HG03103 (cell line): ENCODE results near the gene EFS.

Experiments
- ATAC-seq: cut with Tn5 transposase; IDR thresholded peaks from one replicate; pipeline ENCODE4 v1.9.1; 2021; ENCODE audit warnings: low read depth; ENCODE audit not compliant: unreplicated experiment

The EFS gene, protein sequence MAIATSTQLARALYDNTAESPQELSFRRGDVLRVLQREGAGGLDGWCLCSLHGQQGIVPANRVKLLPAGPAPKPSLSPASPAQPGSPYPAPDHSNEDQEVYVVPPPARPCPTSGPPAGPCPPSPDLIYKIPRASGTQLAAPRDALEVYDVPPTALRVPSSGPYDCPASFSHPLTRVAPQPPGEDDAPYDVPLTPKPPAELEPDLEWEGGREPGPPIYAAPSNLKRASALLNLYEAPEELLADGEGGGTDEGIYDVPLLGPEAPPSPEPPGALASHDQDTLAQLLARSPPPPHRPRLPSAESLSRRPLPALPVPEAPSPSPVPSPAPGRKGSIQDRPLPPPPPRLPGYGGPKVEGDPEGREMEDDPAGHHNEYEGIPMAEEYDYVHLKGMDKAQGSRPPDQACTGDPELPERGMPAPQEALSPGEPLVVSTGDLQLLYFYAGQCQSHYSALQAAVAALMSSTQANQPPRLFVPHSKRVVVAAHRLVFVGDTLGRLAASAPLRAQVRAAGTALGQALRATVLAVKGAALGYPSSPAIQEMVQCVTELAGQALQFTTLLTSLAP

DNA sequence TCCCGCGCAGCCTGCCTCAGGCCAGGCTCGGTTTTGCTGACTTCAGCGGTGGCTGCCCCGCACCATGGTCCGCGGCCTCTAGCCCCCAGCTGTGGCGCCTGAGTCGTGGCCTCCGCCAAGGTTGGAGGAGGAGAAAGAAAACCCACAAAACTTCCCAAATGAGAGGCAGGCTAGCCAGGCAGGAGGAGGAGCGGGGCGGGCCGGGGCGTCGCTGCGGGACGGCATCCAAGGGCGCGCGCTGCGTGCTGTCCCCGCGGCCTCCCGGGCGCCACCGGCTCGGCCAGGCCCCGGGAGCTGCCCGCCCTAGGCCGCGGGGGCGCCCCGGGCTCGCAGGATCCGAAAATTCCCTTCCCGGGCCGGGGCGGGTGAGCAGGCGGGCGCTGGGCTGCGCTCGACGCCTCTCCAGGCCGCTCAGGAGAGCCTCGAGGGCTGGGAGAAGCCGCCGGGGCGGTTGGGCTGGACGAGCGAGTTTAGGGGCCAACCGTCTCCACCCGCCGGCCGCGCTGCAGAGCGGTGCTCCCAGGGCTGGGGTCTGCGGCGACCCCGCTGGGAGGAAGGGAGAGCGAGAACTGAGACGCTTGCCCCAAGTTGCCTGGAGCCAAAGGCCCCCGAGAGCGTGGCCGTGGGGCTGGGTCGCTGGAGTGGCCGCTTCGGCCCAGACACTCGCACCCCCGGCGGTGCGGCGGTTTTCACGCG lies at the start of gene EFS:
Gene EFS, minus strand, starts transcription at position 137 of the 696 bp plus-strand sequence. CDS start 147 bp downstream, outside the sequence.
- ATAC-seq: no peak

- no peak for ATAC-seq
These were observed 49.3 kb upstream of the EFS start for GRCh38 chr14:23414254-23414653.

GRCh38 chr14:23413681-23414080 lies 48.7 kb upstream of the EFS start:
- no peak for ATAC-seq

DNA sequence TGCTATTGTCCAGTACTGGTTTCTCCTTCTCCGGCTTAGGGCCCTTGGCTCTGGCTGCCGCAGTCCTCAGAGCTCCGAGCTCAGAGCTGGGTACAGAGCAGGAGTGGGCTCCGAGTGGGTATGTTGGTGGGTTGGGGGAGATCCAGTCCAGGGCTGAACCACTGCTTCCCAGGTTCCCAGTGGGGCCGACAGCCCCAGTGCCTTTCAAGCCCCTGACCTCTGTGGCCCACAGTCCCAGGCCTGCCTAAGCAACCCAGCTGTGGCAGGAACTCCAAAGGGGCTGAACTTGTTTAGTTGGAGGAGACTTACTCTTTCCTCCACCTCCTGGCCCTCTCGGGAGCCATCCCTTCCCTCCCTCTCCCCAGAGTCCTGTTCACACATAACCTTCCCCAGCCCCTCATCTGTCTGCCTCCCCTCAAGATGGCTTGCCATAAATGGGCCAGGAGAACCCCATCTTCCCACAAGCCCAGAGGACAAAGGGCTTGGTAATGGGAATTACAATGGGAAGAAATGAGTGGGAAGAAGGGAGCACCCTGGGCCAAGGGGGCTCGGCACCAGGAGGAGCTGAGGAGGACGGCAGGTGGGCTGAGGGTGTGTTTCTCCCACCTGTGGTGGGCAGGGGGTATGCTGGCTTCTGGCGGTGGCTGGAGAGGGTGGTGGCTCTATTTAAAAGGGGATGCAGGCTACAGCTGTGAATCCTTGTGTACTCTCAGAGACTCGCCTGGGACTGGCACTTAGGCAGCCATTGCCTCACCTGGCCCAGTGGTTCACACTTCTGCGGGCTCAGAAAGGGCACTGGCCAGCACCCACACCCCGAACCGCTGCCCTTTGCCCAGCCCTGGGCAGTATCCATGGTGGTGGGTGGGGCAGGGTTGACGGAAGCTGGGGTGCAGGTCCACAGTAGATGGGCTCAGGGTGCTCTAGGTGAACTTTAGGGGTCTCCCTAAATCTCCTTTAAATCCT lies 46.9 kb upstream of the EFS start:
- no peak for ATAC-seq

DNA sequence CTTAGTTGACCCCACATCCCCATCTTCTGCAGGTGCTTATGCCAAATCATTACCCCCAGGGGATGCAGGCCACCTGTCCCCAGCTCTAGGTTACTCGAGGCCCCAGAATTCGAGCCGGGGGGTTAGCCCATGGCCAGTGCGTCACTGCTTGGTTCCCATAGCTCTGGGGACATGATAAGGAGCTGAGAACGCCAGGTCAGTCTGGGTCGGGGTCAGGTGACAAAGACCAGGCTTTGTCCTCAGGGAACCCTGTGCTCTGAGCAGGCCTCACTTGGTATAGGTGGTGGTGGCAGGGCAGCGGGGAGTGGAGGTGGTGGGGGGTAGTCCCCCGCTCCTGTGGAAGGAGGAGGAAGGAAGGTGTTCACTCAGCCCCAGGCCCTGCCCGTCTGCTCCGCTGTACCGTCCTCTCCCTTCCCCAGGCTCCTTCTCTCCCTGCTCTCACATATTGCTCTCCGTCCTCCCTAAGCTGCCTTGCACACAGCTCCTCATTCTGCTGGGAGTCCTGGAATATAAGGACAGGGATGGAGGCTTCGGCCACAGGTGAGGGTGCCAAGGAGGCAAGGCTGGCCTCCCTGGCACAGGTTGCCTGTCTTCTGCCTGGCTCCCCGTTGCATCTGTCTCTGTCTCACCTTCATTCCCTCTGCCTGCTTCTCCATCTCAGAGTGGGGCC lies 45.1 kb upstream of the EFS start:
- no peak for ATAC-seq

DNA sequence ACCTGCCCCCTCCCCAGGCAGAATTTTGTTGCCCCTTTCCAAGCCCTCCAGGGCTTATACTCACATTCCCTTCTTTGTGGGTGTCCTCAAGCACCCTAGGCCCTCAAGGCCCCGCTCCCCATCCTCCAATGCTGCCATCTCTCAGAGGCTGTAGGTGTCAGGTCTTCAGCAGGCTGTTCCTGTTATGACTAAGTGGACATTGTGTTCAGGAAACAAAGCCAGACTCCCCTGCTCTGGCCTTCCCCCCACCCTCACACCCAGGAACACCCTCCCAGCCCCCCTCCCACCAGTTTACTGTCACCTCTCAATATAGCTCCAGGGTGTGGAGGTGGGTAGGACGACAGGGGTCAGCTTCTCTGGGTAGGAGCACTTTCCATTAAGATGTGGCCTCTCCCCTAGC lies 44.5 kb upstream of the EFS start:
- ATAC-seq: no peak

GRCh38 chr14:23408307-23408630 lies 43.3 kb upstream of the EFS start:
- no peak for ATAC-seq

DNA sequence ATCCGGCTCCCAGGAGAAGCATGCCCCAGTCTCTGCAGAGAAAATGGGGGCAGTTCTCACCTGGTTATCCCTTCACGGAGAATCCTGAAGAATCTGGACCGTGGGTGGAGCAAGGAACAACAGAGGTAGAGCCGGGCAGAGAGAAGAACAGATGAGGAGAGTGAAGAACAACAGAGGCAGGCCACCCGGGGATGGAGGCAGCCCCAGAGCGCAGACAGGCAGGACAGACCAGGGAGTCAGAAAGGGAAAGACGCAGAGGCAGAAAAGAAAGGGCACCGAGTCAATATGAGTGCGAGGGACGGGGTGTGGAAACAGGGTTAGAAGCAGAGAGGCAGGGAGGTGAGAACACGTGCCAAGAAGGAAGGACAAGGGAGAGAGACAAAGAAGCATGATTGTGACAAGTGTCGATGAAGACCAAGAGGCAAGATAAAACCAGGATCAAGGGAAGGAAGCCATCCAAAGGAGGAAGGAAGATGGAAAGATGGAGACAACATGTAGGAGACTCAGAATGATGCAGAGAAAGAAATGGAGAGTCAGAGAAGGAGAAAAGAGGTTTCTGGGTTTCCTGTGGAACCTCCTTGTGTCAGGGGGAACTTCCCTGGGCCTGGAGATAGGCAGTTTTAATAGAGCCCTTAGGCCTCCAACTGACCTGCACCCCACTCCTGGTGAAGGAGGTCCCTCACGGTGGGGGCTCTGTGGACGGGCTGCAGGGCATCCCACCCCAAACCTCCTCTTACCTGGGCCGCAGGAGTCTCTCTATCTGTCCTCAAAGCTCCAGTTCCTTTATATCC lies 42.7 kb upstream of the EFS start, which contains the start of gene MYH6:
Gene MYH6, minus strand, starts transcription at position 758 of the 791 bp plus-strand sequence. CDS start 1,050 bp downstream, outside the sequence.
- ATAC-seq: no peak

- ATAC-seq: no peak
These were observed 41.9 kb upstream of the EFS start for GRCh38 chr14:23406725-23407355.

DNA sequence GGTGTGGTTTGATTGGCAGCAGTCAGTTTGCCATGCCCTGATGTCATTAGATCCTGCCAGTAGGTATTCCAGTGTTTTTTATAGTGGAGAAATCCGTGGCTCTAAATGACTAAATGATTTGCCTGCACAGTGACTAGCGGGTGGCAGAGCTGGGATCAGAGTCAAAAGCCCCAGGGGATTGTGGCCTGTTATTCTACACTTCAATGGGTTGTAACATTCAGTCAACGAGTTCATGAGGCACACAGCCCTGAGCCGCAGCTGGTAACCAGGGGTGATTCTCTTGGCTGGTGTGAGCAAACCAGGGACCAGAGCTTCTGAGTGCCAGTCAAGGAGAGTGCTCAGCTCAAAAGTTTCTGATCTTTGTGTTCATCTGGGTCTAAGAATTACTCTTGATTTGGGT lies 41.3 kb upstream of the EFS start:
- ATAC-seq: no peak

GRCh38 chr14:23405516-23406025 lies 40.6 kb upstream of the EFS start:
- no peak for ATAC-seq

DNA sequence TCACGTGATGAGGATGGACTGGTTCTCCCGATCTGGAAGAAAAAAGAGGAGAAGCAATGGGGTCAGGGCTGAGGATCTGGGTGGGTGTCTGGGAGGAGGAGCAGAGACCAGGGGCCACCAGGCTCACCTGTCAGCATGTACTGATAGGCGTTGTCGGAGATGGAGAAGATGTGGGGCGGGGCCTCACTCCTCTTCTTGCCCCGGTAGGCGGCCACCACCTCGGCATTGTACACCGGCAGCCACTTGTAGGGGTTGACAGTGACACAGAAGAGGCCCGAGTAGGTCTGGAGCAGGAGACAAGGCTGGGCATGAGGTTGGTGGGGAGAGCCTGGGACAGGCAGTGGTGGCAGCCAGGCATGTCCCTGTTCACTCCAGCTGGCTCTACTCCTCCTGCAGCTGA lies 40.1 kb upstream of the EFS start:
- no peak for ATAC-seq

DNA sequence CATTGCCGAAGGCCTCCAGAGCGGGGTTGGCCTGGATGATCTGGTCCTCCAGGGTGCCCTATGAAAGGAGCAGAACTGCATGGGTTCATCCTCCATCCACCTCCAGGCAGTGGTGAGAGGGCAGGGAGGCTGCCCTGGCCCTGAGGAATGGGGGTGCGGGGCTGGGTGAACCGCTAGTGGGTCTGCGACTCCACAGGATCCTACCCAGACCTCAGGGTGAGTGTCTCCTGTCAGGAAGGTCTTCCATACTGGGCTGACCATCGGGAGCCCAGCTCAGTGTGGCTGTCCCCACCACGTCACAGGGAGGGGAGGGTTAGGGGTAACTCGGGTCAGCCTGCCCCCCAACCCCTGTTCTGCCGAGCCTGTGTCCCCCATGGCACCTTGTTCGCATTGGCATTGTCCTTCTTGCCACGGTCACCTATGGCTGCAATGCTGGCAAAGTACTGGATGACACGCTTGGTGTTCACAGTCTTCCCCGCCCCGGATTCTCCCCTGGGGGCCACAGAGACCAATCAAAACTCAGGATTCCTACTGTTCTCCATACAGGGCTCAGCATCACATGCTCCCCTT lies 39.4 kb upstream of the EFS start:
- ATAC-seq: no peak

DNA sequence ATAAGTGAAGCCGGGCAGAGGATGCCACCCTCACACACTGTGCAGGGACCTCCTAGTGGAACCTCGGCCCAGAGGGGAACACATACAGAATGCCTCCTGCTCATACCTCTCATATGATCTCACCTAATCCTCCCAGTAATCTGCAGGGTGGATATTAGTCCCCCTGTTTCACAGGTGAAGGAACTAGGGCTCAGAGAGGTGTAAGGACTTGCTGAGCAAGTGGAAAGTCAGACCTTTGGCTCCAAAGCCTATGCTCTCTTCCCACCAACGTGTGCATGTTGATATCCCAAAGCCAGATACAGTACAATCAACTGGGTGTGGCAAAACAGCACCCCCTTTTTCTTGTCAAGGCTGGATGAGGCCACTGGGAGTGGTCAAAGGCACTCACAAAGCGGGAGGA lies 38.9 kb upstream of the EFS start:
- no peak for ATAC-seq

DNA sequence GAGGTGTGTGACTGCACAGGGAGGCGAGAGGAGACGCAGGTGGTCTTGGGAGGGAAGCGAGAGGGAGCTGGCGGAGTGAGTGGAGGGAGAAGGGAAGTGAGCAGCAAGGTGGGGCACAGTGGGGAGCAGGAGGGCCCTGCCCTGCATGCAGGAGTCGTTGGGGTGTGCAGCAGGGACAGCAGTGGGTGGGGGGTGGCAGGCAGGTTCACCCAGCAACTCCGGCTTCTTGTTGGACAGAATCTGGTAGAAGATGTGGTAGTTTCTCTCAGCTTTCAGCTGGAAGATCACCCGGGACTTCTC lies 38.1 kb upstream of the EFS start:
- ATAC-seq: no peak

GRCh38 chr14:23402296-23403138 lies 37.5 kb upstream of the EFS start:
- no peak for ATAC-seq

- no peak for ATAC-seq
These were observed 36.3 kb upstream of the EFS start for GRCh38 chr14:23401291-23401690.
